Uterus (tissue), 4 donors: ENCODE measurements around the gene MBD4. TPM values are rescaled to one million over a fixed set of nuclear protein-coding genes. Genes with fewer than 3 reads are reported as not detected.

Source experiments
- DNase-seq, 2 donors: peaks; one replicate each; pipeline ENCODE4 v3.0.0-alpha.2; 2019 to 2020
- H3K27ac ChIP-seq, 2 donors: fragments of 200-600 bp; sonication (generic); 1 replicate in 1 of 2; 2 replicates in 1 of 2; pipeline ENCODE4 v1.5.1; 2016 to 2018
- H3K27me3 ChIP-seq, 2 donors: fragments of 200-600 bp; sonication (generic); one replicate each; pipeline ENCODE4 v1.5.1; 2018 to 2019; ENCODE audit warnings: control low read depth in 1 of 2
- H3K36me3 ChIP-seq, 2 donors: fragments of 200-600 bp; sonication (generic); one replicate each; pipeline ENCODE4 v1.5.1; 2019; ENCODE audit warnings: control low read depth in 1 of 2
- H3K4me1 ChIP-seq, 2 donors: fragments of 200-600 bp; sonication (generic); one replicate each; pipeline ENCODE4 v1.5.1; 2018 to 2019; ENCODE audit warnings: control low read depth in 1 of 2
- H3K4me3 ChIP-seq, 2 donors: fragments of 200-600 bp; sonication (generic); 1 replicate in 1 of 2; 2 replicates in 1 of 2; pipeline ENCODE4 v1.5.1; 2018 to 2019; ENCODE audit warnings: mild to moderate bottlenecking in 1 of 2
- H3K9me3 ChIP-seq, 2 donors: fragments of 200-600 bp; sonication (generic); one replicate each; pipeline ENCODE4 v1.5.1; 2019; ENCODE audit warnings: control low read depth in 1 of 2
- POLR2A ChIP-seq, 2 donors: fragments of 450-650 bp; IDR thresholded peaks; one replicate each; pipeline ENCODE4 v1.6.1; 2016; ENCODE audit warnings: antibody characterized with exemption in 2 of 2, mild to moderate bottlenecking in 1 of 2, moderate library complexity in 1 of 2
- intact Hi-C: fragments of 100-400 bp; cut with DNase I; formaldehyde crosslinking; loops from one replicate; pipeline ENCODE4 v1.15.1; 2023; ENCODE audit warnings: low total_unique reads
- total RNA-seq, 4 donors: library from RNA; depleted of rRNA in 3 of 4; stranded (reverse); fragments of >200 nt in 3 of 4; gene quantifications; one replicate each; pipeline versions ENCODE4 v1.1.0 to v1.2.4, GENCODE V29; 2014 to 2023
- TF ChIP-seq, protein P1 (sequence below), 4 experiments: fragments of 200-600 bp in 2 of 4; fragments of 450-650 bp in 2 of 4; sonication (generic) in 2 of 4; IDR thresholded peaks; one replicate each; pipeline ENCODE4 v1.5.1; 2016 to 2019; ENCODE audit warnings: antibody characterized with exemption in 4 of 4, mild to moderate bottlenecking in 2 of 4, moderate library complexity in 1 of 4
- donor health status: DM: yes; HTN: yes; CAD: no.

Gene MBD4
- total RNA-seq, 4 donors from 2014 or later, result 13.8 to 36.2 (median 20.4) TPM

DNA sequence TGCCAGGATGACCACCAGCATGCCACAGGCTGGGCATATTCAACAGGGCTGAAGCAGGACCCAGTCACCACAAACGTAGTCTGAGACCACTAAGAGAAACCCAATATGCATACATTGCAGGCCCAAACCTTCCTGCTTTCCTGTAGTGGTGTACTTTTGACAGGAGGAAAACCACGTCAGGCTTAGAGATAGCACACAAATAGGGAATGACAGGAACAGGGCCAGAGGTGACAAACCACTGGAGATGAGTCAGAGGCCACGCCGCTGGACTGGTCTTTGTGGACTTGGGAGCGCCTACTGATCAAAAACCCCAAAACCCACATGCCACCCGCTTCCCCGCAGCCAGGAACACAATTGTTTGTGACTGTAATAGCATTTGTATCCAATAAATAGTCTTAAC is 7.7 kb downstream of the MBD4 start:
- no peak for TF ChIP-seq POLR2A (IDR thresholded peaks at IDR 0.05)
- TF ChIP-seq, protein P1, sequence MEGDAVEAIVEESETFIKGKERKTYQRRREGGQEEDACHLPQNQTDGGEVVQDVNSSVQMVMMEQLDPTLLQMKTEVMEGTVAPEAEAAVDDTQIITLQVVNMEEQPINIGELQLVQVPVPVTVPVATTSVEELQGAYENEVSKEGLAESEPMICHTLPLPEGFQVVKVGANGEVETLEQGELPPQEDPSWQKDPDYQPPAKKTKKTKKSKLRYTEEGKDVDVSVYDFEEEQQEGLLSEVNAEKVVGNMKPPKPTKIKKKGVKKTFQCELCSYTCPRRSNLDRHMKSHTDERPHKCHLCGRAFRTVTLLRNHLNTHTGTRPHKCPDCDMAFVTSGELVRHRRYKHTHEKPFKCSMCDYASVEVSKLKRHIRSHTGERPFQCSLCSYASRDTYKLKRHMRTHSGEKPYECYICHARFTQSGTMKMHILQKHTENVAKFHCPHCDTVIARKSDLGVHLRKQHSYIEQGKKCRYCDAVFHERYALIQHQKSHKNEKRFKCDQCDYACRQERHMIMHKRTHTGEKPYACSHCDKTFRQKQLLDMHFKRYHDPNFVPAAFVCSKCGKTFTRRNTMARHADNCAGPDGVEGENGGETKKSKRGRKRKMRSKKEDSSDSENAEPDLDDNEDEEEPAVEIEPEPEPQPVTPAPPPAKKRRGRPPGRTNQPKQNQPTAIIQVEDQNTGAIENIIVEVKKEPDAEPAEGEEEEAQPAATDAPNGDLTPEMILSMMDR (IDR thresholded peaks at IDR 0.05), result no peak
- H3K4me3 ChIP-seq, result no peak overlapping the region
- no peaks in the 10 kb centered on the region for H3K27me3 ChIP-seq

DNA sequence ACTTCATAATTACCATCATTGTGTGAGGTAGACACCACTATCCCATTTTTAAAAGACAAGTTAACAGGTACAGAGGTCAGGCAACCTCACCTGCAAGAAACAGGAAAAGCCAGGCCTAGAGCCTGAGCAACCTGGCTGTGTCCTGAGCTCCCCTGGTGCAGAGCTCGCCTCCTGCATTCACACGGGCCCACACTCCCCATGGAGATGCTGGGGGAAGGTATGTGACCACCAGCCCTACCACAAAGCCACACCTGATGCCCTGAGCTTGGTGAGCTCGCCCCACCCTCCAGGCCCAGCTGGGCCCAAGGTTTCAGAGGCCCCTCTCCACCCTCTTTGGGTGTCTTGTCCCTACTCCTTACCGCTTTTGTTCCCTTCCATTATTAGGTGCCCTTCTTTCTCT is 10.1 kb downstream of the MBD4 start:
- no peak for DNase-seq
- Histone ChIP-seq H3K27ac (no peak overlapping the region), H3K9me3 (no peaks in the 10 kb centered on the region), H3K4me1 (peaks cover 0 to 6% of the 10 kb centered on the region in 2 donors), H3K36me3 (no peaks in the 10 kb centered on the region), H3K4me3 (no peak overlapping the region), H3K27me3 (no peaks in the 10 kb centered on the region)
- TF ChIP-seq, protein P1 (IDR thresholded peaks at IDR 0.05), result no peak
- TF ChIP-seq POLR2A (IDR thresholded peaks at IDR 0.05), result no peak
- intact Hi-C loops, result no loop called here

More for the DNA sequence above, 7.7 kb downstream of the MBD4 start:
- Histone ChIP-seq H3K36me3 (no peaks in the 10 kb centered on the region), H3K9me3 (no peaks in the 10 kb centered on the region), H3K27ac (no peak overlapping the region), H3K4me1 (peaks cover 0 to 6% of the 10 kb centered on the region in 2 donors)
- no peak for DNase-seq
- intact Hi-C loops, result no loop called here

DNA sequence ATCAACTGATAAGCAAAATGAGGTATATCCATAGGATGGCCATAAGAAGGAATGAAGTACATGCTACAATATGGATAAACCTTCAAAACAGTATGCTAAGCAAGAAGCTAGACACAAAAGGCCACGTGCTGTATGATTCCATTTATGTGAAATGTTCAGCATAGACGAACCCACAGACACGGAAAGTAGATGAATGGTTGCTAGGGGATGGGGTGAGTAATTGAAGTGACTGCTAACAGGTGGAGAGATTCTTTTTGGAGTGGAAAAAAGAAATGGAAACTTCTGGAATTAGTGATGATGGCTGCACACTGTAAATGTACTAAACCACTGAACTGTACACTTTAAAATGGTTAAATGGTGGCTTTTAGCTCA is 10.7 kb downstream of the MBD4 start:
- Histone ChIP-seq H3K4me1 (peaks cover 0 to 6% of the 10 kb centered on the region in 2 donors), H3K4me3 (no peak overlapping the region), H3K9me3 (no peaks in the 10 kb centered on the region), H3K27me3 (no peaks in the 10 kb centered on the region), H3K27ac (peak overlapping the region; percentile 72 to 79), H3K36me3 (no peaks in the 10 kb centered on the region)
- no peak for DNase-seq
- intact Hi-C loops, result no loop called here
- TF ChIP-seq POLR2A (IDR thresholded peaks at IDR 0.05), result no peak
- TF ChIP-seq, protein P1 (IDR thresholded peaks at IDR 0.05), result no peak

DNA sequence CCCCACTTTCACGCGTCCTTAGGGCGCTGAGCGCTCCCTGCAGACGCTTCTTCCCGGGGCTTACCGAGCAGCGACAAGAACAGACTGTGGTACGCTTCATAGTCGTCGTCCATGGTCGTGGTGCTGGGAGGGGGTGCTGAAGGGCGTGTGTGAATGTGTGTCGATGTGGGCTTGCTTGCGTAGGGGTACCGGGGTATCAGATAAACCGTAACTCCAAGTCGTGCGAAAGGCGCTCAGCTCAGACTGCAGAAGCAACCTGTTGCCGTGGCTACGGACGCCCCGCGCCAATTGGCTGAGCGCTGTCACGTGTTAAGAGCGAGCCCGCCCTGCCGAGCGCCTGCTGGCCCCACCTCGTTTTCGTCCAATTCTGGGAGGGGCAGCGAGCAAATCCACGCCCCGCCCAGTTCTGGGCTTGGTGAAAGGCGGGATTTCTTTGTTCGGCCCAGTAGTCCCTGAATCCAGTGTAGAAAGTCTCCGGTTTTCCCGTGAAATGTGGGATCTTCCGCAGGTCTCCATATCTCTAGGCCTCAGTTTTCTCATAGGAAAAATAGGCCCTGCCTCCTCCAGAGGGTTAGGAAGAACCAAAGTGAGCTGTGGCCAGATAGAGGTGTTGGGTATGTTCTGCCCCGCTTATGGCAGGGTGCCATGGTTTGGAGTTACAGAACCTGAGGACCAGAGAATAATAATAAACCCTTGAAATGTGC is 11.2 kb downstream of the MBD4 start, which contains the start of gene EFCAB12:
EFCAB12 (minus strand) TSS at position 261 of the 704 bp plus-strand sequence; CDS start at position 113, 148 bp downstream.
- intact Hi-C loops, result no loop called here
- TF ChIP-seq, protein P1 (IDR thresholded peaks at IDR 0.05), result no peak
- no peak for TF ChIP-seq POLR2A (IDR thresholded peaks at IDR 0.05)
- peak within 1 kb of the TSS; percentile 72 to 79 for H3K27ac ChIP-seq
- H3K4me1 ChIP-seq, result peaks cover 0 to 6% of the 10 kb centered on the region in 2 donors
- no peaks in the 10 kb centered on the region for H3K9me3 ChIP-seq
- peak; percentile 96 to 97 for DNase-seq
- peak within 1 kb of the TSS; percentile 30 to 47 for H3K4me3 ChIP-seq
- no peaks in the 10 kb centered on the region for H3K27me3 ChIP-seq
- H3K36me3 ChIP-seq, result no peaks in the 10 kb centered on the region

DNA sequence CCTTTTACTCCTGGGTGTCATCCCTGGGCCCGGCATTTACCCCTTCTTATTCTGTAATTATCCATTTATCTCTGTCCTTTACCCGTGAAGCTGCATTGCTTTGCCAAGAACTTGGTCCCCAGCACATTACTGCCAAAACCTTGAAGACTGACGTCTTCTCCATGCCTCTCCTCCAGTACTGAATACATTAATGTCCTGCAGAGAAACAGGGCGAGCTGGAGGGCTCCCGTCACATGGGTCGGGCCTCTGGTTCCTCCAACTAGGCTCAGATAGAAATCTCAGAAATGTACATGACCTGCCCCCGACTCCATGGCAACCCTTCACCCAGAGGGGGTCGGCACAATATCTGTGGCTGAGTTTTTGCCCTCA is 11.8 kb downstream of the MBD4 start:
- Histone ChIP-seq H3K4me3 (peak overlapping the region; percentile 30 to 47), H3K4me1 (peaks cover 0 to 6% of the 10 kb centered on the region in 2 donors), H3K27me3 (no peaks in the 10 kb centered on the region), H3K36me3 (no peaks in the 10 kb centered on the region), H3K27ac (no peak overlapping the region), H3K9me3 (no peaks in the 10 kb centered on the region)
- no peak for TF ChIP-seq POLR2A (IDR thresholded peaks at IDR 0.05)
- TF ChIP-seq, protein P1 (IDR thresholded peaks at IDR 0.05), result no peak
- intact Hi-C loops, result no loop called here
- DNase-seq, result no peak
